Neural cell (in vitro differentiated cells): ENCODE data around the gene HK2.

Experiments
- POLR2AphosphoS5 ChIP-seq: IDR thresholded peaks from 2 replicates; pipeline ENCODE4 v1.6.1; 2012
- SMC3 ChIP-seq: fragments of 450-650 bp; conservative IDR thresholded peaks from 2 replicates; pipeline ENCODE4 v1.6.1; 2014; ENCODE audit warnings: antibody characterized with exemption, mild to moderate bottlenecking, moderate library complexity; ENCODE audit not compliant: poor library complexity

GRCh38 chr2:74890711-74891110 lies 56.8 kb downstream of the HK2 start:
- TF ChIP-seq POLR2AphosphoS5 (no peak), SMC3 (no peak)
